HG02623 (cell line): ENCODE results near the gene MRPL3.

Source experiments
- ATAC-seq: cut with Tn5 transposase; IDR thresholded peaks from one replicate; pipeline ENCODE4 v1.9.1; 2021; ENCODE audit warnings: moderate library complexity; ENCODE audit not compliant: unreplicated experiment

The MRPL3 gene

GRCh38 chr3:131421301-131421700, 81.5 kb downstream of the MRPL3 start:
- no peak for ATAC-seq

- no peak for ATAC-seq
Measured at GRCh38 chr3:131417751-131418150, 85.0 kb downstream of the MRPL3 start.
